Tibial nerve (tissue), 4 donors: Measurements from ENCODE around the gene UNC45A. TPM values are rescaled to one million over a fixed set of nuclear protein-coding genes. Genes with fewer than 3 reads are reported as not detected.
"Not testable (repeated sequence)": the region's sequence is repeated elsewhere in the genome, so short reads cannot be mapped to it uniquely, and the experiment has no call there.

Experiments
- DNase-seq, 2 donors: peaks; one replicate each; pipeline ENCODE4 v3.0.0-alpha.2; 2019; ENCODE audit warnings: low spot score in 2 of 2
- H3K27ac ChIP-seq, 4 donors: fragments of 200-600 bp; sonication (generic) in 3 of 4; one replicate each; pipeline ENCODE4 v1.5.1; 2017 to 2019; ENCODE audit warnings: mild to moderate bottlenecking in 1 of 4
- H3K27me3 ChIP-seq, 2 donors: fragments of 200-600 bp; sonication (generic) in 1 of 2; one replicate each; pipeline versions ENCODE4 v1.5.1 to v1.6.0; 2017 to 2019
- H3K36me3 ChIP-seq, 3 donors: fragments of 200-600 bp; sonication (generic); one replicate each; pipeline ENCODE4 v1.5.1; 2018 to 2019
- H3K4me1 ChIP-seq, 4 donors: fragments of 200-600 bp; sonication (generic) in 3 of 4; one replicate each; pipeline ENCODE4 v1.5.1; 2017 to 2019
- H3K4me3 ChIP-seq, 4 donors: fragments of 200-600 bp; sonication (generic) in 3 of 4; one replicate each; pipeline ENCODE4 v1.5.1; 2017 to 2019; ENCODE audit warnings: mild to moderate bottlenecking in 1 of 4, moderate library complexity in 1 of 4
- H3K9me3 ChIP-seq, 4 donors: fragments of 200-600 bp; sonication (generic) in 3 of 4; one replicate each; pipeline ENCODE4 v1.5.1; 2017 to 2019
- CTCF ChIP-seq, 5 experiments: fragments of 200-600 bp in 3 of 5; fragments of 450-650 bp in 2 of 5; sonication (generic) in 3 of 5; IDR thresholded peaks; one replicate each; pipeline ENCODE4 v1.5.1; 2016 to 2019; ENCODE audit warnings: antibody characterized with exemption in 5 of 5, mild to moderate bottlenecking in 3 of 5, moderate library complexity in 2 of 5
- EP300 ChIP-seq, 2 donors: sonication (generic); formaldehyde crosslinking; IDR thresholded peaks; one replicate each; pipeline ENCODE4 v1.6.1; 2017; ENCODE audit warnings: antibody characterized with exemption in 2 of 2, mild to moderate bottlenecking in 1 of 2
- POLR2A ChIP-seq, 2 donors: fragments of 450-650 bp; IDR thresholded peaks; one replicate each; pipeline ENCODE4 v1.6.1; 2017; ENCODE audit warnings: antibody characterized with exemption in 2 of 2, mild to moderate bottlenecking in 2 of 2, moderate library complexity in 2 of 2
- WGBS, 2 donors: methylation state at CpG; one replicate each; pipeline ENCODE4 v1.1.5; 2018; 5-methylcytosine and 5-hydroxymethylcytosine counted together
- total RNA-seq, 4 donors: library from RNA; depleted of rRNA; stranded (reverse); fragments of >200 nt; gene quantifications; one replicate each; pipeline ENCODE4 v1.1.0, GENCODE V29; 2016

Gene UNC45A
- total RNA-seq, 4 donors from 2014 or later: 47.7 to 64.2 (median 58.4) TPM

GRCh38 chr15:90915808-90916440 lies 19.2 kb upstream of the UNC45A start:
- Histone ChIP-seq H3K27me3 (no peaks in the 10 kb centered on the region), H3K9me3 (no peaks in the 10 kb centered on the region), H3K4me3 (no peak overlapping the region), H3K27ac (peak overlapping the region in 1 of 4 donors; percentile 28), H3K36me3 (peaks cover 18 to 100% (median 35%) of the 10 kb centered on the region in 3 donors), H3K4me1 (peaks cover 0 to 4% (median 0%) of the 10 kb centered on the region in 4 donors)
- no peak for TF ChIP-seq EP300 (IDR thresholded peaks at IDR 0.05)
- 71 to 73% methylated on average over 18 to 25 of the region's 25 CpGs for WGBS, 2 donors
- no peak for DNase-seq

GRCh38 chr15:90916461-90916860 lies 18.6 kb upstream of the UNC45A start:
- H3K27me3 ChIP-seq: no peaks in the 10 kb centered on the region
- H3K9me3 ChIP-seq: no peaks in the 10 kb centered on the region
- H3K4me3 ChIP-seq: no peak overlapping the region
- peaks cover 0 to 4% (median 0%) of the 10 kb centered on the region in 4 donors for H3K4me1 ChIP-seq
- 84 to 85% methylated on average over 11 of the region's 11 CpGs for WGBS, 2 donors
- H3K27ac ChIP-seq: peak overlapping the region in 1 of 4 donors; percentile 28
- TF ChIP-seq EP300 (IDR thresholded peaks at IDR 0.05): no peak
- DNase-seq: no peak
- peaks cover 14 to 100% (median 30%) of the 10 kb centered on the region in 3 donors for H3K36me3 ChIP-seq

GRCh38 chr15:90917569-90917968 lies 17.5 kb upstream of the UNC45A start:
- Histone ChIP-seq H3K27ac (no peak overlapping the region), H3K4me1 (peaks cover 0 to 4% (median 0%) of the 10 kb centered on the region in 4 donors), H3K36me3 (peaks cover 12 to 93% (median 21%) of the 10 kb centered on the region in 3 donors), H3K4me3 (no peak overlapping the region), H3K27me3 (no peaks in the 10 kb centered on the region), H3K9me3 (no peaks in the 10 kb centered on the region)
- 92 to 96% methylated on average over 12 of the region's 12 CpGs for WGBS, 2 donors
- no peak for TF ChIP-seq EP300 (IDR thresholded peaks at IDR 0.05)
- DNase-seq: no peak

- TF ChIP-seq POLR2A (IDR thresholded peaks at IDR 0.05) (no peak), EP300 (IDR thresholded peaks at IDR 0.05) (no peak), CTCF (IDR thresholded peaks at IDR 0.05) (no peak)
- Histone ChIP-seq H3K36me3 (peaks cover 12 to 90% (median 14%) of the 10 kb centered on the region in 3 donors), H3K27me3 (no peaks in the 10 kb centered on the region), H3K4me1 (peaks cover 0 to 4% (median 0%) of the 10 kb centered on the region in 4 donors), H3K4me3 (no peak overlapping the region), H3K27ac (no peak overlapping the region), H3K9me3 (no peaks in the 10 kb centered on the region)
- 94 to 95% methylated on average over 23 of the region's 23 CpGs for WGBS, 2 donors
- no peak for DNase-seq
Measured at GRCh38 chr15:90918034-90918788, 16.9 kb upstream of the UNC45A start.

GRCh38 chr15:90918835-90919234 lies 16.2 kb upstream of the UNC45A start:
- Histone ChIP-seq H3K4me1 (peaks cover 0 to 4% (median 0%) of the 10 kb centered on the region in 4 donors), H3K4me3 (no peak overlapping the region), H3K27ac (no peak overlapping the region), H3K27me3 (no peaks in the 10 kb centered on the region), H3K36me3 (peaks cover 11 to 90% (median 12%) of the 10 kb centered on the region in 3 donors), H3K9me3 (no peaks in the 10 kb centered on the region)
- TF ChIP-seq EP300 (IDR thresholded peaks at IDR 0.05) (no peak), POLR2A (IDR thresholded peaks at IDR 0.05) (no peak), CTCF (IDR thresholded peaks at IDR 0.05) (no peak)
- WGBS, 2 donors: 89 to 99% methylated on average over 5 to 6 of the region's 6 CpGs
- no peak for DNase-seq

- no peak for DNase-seq
- WGBS, 2 donors: 89 to 90% methylated on average over 4 of the region's 4 CpGs
- Histone ChIP-seq H3K36me3 (peaks cover 8 to 63% (median 11%) of the 10 kb centered on the region in 3 donors), H3K4me1 (no peaks in the 10 kb centered on the region), H3K27me3 (no peaks in the 10 kb centered on the region), H3K9me3 (no peaks in the 10 kb centered on the region), H3K4me3 (no peak overlapping the region), H3K27ac (no peak overlapping the region)
- TF ChIP-seq CTCF (IDR thresholded peaks at IDR 0.05): no peak
- no peak for TF ChIP-seq EP300 (IDR thresholded peaks at IDR 0.05)
- TF ChIP-seq POLR2A (IDR thresholded peaks at IDR 0.05): no peak
Measured at GRCh38 chr15:90921887-90922286, 13.2 kb upstream of the UNC45A start.

DNA sequence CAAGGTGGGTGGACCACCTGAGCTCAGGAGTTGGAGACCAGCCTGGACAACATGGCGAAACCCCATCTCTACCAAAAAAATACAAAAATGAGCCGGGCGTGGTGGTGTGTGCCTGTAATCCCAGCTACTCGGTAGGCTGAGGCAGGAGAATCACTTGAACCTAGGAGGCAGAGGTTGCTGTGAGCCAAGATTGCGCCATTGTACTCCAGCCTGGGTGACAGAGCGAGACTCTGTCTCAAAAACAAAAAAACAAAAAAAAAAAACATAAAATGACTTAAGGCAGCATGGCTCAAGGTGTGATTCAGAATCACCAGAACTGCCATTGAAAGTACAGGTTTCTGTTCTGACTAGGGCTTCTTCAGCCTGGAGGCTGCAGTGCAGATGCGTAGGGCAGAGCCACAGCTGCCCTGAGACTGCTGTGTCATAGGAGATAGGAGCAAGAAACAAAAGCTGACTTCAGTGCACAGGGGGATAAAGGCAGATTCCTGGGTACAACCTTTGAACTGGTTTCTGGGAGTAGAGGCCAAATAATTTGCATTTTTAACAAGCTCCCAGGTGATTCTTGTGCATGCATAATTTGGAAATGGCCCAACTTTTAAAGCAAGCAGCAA lies 12.3 kb upstream of the UNC45A start:
- WGBS, 2 donors: 87 to 88% methylated on average over 7 of the region's 7 CpGs
- not testable (repeated sequence) for H3K9me3 ChIP-seq
- H3K36me3 ChIP-seq: peaks cover 7 to 54% (median 11%) of the 10 kb centered on the region in 3 donors

More for the DNA sequence above, 12.3 kb upstream of the UNC45A start:
- H3K27ac ChIP-seq, H3K27me3 ChIP-seq, H3K4me1 ChIP-seq, DNase-seq, H3K4me3 ChIP-seq: not testable (repeated sequence)
